Ishikawa (cell line): ENCODE data around the gene SCRG1.
A peak's percentile ranks its signal among the peaks of the same experiment; 100 is the strongest.

Experiments used
- CEBPB ChIP-seq: IDR thresholded peaks from 2 replicates; pipeline ENCODE4 v1.6.1; 2012
- CREB1 ChIP-seq: IDR thresholded peaks from 2 replicates; pipeline ENCODE4 v1.6.1; 2012; ENCODE audit warnings: low read depth
- EGR1 ChIP-seq: IDR thresholded peaks from 2 replicates; pipeline ENCODE4 v1.6.1; 2012
- EP300 ChIP-seq: IDR thresholded peaks from 2 replicates; pipeline ENCODE4 v1.6.1; 2012; ENCODE audit warnings: borderline replicate concordance
- FOXM1 ChIP-seq: IDR thresholded peaks from 2 replicates; pipeline ENCODE4 v1.6.1; 2012; ENCODE audit warnings: low read depth, borderline replicate concordance
- MAX ChIP-seq: IDR thresholded peaks from 2 replicates; pipeline ENCODE4 v1.6.1; 2012
- NFIC ChIP-seq: IDR thresholded peaks from 2 replicates; pipeline ENCODE4 v1.6.1; 2012
- RAD21 ChIP-seq: IDR thresholded peaks from 2 replicates; pipeline ENCODE4 v1.6.1; 2012; ENCODE audit warnings: low read depth
- REST ChIP-seq: IDR thresholded peaks from 2 replicates; pipeline ENCODE4 v1.6.1; 2012; ENCODE audit warnings: low read depth, mild to moderate bottlenecking
- TAF1 ChIP-seq: IDR thresholded peaks from 2 replicates; pipeline ENCODE4 v1.6.1; 2012; ENCODE audit warnings: low read depth, mild to moderate bottlenecking
- TCF12 ChIP-seq: IDR thresholded peaks from 2 replicates; pipeline ENCODE4 v1.6.1; 2012; ENCODE audit warnings: low read depth
- TEAD4 ChIP-seq: IDR thresholded peaks from 2 replicates; pipeline ENCODE4 v1.6.1; 2012
- USF1 ChIP-seq: IDR thresholded peaks from 2 replicates; pipeline ENCODE4 v1.6.1; 2012
- YY1 ChIP-seq: IDR thresholded peaks from 2 replicates; pipeline ENCODE4 v1.6.1; 2012; ENCODE audit warnings: low read depth
- ZBTB7A ChIP-seq: IDR thresholded peaks from 2 replicates; pipeline ENCODE4 v1.6.1; 2012; ENCODE audit warnings: low read depth

Gene SCRG1

DNA sequence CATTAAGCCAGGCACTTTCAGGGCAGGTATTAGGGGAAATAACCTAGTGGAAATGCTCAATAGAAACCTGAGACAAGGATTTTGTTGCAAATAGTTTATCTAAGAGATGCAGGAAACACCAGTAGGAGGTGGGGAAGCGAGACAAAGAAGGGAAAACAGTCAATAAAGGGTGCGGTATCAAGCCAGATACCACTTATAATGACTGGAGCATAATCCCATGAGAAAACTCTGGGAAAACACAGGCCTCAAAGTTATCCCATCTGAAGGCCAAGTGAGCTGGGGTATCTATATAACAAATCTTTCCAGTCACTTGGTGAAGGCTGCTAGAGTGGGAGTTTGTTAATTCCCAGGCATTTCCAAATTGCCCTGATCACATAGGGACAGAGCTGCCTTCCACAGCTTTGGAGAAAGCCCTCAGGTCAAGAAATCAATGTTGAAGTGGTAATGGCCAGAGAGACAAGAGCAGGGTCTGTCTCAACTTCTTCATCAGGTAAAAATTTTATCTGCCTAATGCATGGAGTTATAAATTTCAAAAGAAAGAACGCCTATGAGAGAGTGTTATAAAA is 55.0 kb downstream of the SCRG1 start:
- no peak for TF ChIP-seq RAD21
- TF ChIP-seq MAX = no peak
- no peak for TF ChIP-seq ZBTB7A
- TF ChIP-seq REST = no peak
- no peak for TF ChIP-seq NFIC
- no peak for TF ChIP-seq CREB1
- no peak for TF ChIP-seq EGR1

GRCh38 chr4:173337463-173337862 is 61.5 kb downstream of the SCRG1 start:
- TF ChIP-seq CEBPB (no peak), TEAD4 (no peak), YY1 (no peak), FOXM1 (no peak), CREB1 (no peak), NFIC (no peak), EP300 (no peak), TAF1 (no peak), ZBTB7A (no peak), USF1 (no peak), MAX (no peak)

DNA sequence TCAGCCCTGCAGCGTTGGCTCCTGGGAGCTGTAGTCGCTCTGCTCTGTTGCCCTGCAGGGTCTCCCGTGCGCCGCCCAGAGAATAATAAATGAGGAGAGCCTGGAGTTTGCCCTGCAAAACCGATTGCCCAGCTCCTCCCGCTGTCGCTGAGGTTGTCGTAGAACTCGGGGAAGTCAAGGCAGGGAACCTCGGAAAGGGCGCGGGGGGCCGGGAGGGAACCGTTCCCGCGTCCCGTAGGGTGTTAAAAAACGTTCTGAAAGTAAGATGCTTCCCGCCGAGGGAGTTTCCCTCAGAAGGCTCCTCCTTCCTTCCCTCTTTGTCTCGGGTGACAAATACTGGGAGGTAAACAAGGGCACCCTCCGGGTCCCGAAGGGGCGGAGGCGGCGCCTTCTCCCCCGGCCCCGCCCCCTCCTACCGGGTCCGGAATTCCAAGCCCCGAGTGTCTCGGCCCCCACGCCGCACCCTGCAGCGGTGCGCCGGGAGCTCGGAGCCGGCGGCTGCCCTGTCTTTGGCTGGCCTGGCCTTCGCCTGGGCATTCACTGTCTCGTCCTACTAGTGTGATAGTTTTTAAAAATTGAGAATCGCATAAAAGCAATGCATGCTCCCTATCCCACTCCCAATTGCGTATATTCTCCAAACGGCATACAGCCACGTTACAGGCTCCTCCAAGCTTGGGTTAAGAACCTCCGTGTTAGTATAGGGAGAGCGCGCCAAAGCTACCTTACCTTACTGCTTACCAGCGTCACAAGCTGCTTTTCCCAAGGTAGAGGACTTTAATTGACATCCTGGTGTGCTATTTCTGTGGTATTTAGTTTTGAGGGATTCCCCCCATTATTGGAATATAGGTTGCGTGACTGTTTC is 63.8 kb downstream of the SCRG1 start:
- 0 out of 2 replicates have a peak, but pooled peaks have one; percentile 15 for TF ChIP-seq NFIC
- TF ChIP-seq MAX = no peak; the same call in none of the 2 replicates
- no peak for TF ChIP-seq USF1
- peak; percentile 79 for TF ChIP-seq TEAD4
- TF ChIP-seq EP300 = no peak
- no peak for TF ChIP-seq CEBPB
- peak; percentile 69; the same call in 1 of the 2 replicates for TF ChIP-seq ZBTB7A
- no peak for TF ChIP-seq CREB1
- TF ChIP-seq TAF1 = peak; percentile 61; the same call in 1 of the 2 replicates
- no peak for TF ChIP-seq EGR1
- peak; percentile 22; the same call in 1 of the 2 replicates for TF ChIP-seq YY1
- TF ChIP-seq REST = no peak
- no peak for TF ChIP-seq FOXM1
- TF ChIP-seq RAD21 = no peak
- peak; percentile 62; the same call in 1 of the 2 replicates for TF ChIP-seq TCF12
